Activated CD4-positive, alpha-beta T cell treated with anti-CD3 and anti-CD28 coated beads, Interleukin-10, Interleukin-2, amounts not matched to agents 100 ng/mL and 50 ng/mL, durations not matched to agents 16 hours and 8 hours (primary cell): ENCODE measurements around the gene TTLL4.
"Not testable (repeated sequence)": the region's sequence is repeated elsewhere in the genome, so short reads cannot be mapped to it uniquely, and the experiment has no call there.

ENCODE experiments used
- DNase-seq: peaks from one replicate; pipeline ENCODE4 v3.0.0-alpha.2; 2020

TTLL4 gene

DNA sequence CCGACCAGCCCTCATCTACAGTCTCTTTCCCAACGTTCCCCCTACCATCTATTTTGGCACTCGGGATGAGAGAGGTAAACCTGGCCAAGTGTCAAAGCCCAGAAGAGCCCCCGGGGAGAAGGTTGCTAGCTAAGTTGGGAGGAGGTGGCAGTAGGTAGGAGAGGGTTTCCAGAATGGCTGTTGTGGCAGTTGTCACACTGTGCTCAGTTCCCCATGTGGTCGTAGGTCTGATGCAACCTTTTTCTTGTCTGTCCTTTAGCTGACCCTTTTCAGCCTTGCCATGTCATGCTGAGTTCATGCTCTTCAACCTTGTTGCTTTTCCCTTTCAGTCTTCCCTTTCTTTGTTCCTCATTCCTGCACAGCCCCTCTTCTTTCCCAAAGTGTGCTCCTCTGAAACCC is 34.5 kb downstream of the TTLL4 start:
- DNase-seq, result no peak

DNA sequence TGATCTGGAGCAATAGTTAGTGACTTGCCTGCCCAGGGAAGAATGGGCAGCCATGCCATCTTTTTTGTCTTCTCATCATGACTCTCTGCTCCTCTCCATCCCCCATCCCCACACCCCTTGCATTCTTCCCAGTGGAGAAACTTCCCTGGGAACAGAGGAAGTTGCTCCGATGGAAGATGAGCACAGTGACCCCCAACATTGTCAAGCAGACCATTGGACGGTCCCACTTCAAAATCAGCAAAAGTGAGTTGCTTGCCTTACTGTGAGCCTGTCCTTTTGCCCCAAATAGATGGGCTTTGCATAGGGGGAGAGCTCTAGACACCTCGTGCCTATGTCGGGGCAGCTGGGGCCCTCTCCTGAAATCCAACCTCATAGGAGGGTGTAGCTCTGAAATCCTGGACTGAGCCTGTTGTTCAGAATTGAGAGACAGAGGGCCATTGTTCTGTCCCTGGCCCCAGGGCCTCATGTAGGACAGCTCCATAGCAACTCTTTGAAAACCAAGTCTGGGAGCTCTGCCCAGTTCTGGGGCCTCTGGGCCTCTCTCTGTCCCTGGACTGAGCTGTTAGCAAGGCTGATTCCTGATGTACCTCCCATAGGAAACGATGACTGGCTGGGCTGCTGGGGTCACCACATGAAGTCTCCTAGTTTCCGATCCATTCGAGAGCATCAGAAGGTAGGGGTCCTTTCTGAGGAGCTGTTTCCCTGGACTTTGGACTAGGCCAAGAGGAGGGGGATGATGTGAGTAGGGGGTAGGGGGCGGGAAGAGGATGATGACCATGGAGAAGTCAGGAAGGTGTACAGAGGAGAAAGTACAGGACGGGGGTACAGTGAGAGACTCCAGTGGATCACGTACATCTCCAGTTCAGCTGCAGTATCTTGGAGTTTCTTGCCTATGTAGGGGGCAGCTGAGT is 35.2 kb downstream of the TTLL4 start:
- no peak for DNase-seq

DNA sequence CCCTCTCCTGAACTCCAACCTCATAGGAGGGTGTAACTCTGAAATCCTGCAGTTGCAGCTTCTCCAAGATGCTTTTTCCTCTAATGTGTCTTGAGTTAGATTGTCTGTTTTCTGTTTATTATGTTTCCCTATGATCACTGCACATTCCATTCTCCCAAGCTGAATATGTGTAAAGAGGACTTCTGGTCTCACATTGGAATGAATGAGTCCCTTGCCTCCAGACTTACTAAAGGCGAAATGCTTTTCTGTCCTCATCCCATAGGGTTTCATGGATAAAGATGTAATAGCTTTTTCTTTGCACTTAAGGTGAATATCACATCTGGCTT is 35.8 kb downstream of the TTLL4 start:
- DNase-seq, result no peak

DNA sequence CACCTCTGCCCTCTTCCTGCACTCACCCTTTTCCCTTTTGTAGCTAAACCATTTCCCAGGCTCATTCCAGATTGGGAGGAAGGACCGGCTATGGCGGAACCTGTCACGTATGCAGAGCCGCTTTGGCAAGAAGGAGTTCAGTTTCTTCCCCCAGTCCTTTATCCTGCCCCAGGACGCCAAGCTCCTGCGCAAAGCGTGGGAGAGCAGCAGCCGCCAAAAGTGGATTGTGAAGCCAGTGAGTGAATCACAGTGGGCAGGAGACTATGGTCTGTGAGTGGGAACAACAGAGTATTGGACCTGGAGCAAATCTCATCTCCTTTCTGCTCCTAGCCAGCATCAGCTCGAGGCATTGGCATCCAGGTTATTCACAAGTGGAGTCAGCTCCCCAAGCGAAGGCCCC is 36.3 kb downstream of the TTLL4 start:
- DNase-seq, result no peak

- DNase-seq, result no peak
Observed at GRCh38 chr2:218748741-218749441, 38.3 kb downstream of the TTLL4 start.

DNA sequence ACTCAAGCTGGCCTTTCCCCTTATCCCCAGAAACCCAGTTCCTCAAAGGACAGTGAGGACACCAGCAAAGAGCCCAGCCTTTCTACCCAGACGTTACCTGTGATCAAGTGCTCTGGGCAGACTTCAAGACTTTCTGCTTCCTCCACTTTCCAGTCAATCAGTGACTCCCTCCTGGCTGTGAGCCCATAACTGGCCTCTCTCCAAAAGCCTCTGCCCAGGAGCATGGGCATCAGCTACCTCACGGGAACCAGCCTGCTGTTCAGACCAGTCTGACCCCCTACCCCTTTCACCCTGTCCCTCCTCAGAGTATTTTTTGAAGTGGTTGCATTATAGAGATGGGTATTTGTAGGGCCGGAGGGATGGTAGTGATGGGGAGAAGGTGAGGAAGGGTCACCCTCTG is 43.6 kb downstream of the TTLL4 start:
- no peak for DNase-seq

GRCh38 chr2:218754781-218755180 is 44.1 kb downstream of the TTLL4 start:
- DNase-seq, result no peak

DNA sequence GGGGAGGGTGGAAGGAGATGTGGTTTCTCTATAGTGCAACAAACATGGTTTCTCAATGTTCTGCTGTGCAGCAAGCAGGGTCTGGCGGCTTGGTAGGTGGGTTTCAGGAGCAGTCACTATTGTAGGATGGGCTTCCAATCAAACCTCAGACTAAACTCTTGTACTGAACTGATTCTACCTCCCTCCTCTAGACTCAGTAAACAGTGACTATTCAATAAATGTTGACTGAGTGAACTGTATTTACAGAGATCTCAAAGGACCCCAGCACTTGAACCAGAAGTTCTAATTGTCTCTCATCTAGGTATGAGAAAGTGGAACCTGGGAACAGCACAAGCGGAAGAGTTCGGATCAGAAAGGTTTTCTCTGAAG is 44.5 kb downstream of the TTLL4 start:
- no peak for DNase-seq

- no peak for DNase-seq
Observed at GRCh38 chr2:218755567-218756404, 45.2 kb downstream of the TTLL4 start.

DNA sequence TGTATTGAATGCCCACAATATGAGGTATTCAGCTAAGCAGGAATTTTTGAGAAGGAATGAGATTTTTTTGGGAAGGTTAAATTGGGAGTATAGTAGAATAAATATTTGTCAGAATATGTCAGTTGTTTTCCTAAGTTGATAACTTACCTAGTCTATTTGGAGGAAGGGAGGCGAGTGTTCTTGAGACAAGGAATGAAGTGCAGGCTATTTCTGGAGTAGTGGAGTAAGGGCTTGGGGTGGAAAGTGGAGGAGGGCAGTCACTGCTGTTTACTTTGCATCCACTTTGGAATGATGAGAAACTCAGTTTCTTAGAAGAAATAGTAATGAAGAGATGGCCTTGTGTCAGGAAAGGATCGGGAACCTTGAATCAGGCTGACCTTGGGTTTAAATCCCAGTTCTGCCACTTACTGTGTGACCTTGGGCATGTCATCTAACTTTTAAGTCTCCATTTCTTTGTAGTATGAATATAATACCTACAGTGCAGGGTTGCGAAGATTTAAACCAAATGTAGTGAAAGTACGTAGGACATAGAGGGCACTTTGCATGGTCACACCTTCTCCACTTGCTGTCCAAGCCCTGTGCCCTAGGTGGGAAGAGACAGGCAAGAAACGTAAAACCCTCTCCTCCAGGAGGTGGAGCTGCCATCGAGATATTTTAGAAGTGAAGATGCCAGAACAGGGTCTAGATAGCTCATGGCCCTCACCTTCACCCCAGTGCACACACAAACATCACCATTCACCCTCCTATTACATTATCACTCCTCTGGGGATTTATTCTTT is 46.2 kb downstream of the TTLL4 start:
- DNase-seq, result no peak

GRCh38 chr2:218761795-218762194 is 51.2 kb downstream of the TTLL4 start:
- no peak for DNase-seq

GRCh38 chr2:218772759-218773158 is 62.1 kb downstream of the TTLL4 start:
- DNase-seq, result not testable (repeated sequence)

GRCh38 chr2:218773881-218774280 is 63.2 kb downstream of the TTLL4 start:
- no peak for DNase-seq

DNA sequence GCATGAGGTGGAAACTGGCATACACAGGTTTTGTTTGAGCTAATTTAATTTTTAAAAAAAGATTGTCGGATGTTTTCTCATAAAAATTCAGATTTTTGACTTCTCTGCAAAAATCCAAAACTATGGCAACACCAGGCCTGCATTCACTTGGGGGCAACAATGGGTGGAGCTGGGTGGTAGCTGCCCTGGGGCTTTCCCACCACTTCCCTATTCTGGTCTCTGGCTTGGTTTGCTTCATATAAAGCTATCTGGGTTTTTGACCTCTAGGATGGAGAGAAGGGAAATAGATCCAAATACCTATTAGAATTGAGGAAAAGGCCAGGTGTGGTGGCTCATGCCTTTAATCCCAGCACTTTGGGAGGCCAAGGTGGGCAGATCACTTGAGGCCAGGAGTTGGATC is 65.9 kb downstream of the TTLL4 start:
- no peak for DNase-seq

GRCh38 chr2:218777276-218777990 is 66.8 kb downstream of the TTLL4 start:
- DNase-seq, result no peak

- peak; percentile 11 for DNase-seq
Observed at GRCh38 chr2:218780046-218780445, 69.4 kb downstream of the TTLL4 start.

DNA sequence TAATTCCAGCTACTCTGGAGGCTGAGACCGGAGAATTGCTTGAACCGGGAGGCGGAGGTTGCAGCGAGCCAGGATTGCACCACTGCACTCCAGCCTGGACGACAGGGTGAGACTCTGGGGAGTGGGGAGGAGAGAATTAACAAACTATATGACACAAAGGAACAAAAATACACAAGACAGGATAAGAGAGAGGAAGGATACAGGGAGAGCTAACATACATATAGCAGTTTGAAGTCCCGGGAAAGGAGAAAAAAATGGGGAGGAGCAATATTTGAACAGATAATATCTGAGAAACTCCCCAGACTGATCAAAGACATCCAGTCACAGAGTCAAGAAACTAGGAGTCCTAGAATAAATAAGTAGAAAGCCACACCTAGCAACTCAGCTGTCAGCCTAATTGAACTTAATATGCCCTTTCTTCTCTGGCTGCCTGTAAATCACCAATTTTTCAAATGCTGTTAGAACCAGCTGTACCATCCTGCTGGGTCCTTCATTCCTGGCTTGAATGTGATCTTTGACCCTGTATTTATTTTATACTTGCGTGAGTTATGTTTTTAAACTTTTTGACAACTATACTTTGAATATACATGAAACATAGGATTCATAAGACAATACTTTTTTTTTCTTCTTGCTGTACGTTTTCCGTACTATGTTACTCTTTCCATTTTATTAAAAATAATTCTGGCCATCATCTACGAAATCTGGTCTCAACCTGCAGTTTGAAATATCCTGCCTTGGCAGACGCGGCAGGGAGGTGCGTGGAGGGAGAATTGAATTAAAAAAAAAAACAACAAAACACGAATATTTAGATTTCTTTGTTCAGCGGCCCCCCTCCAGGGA is 70.4 kb downstream of the TTLL4 start:
- no peak for DNase-seq

GRCh38 chr2:218781691-218782527 is 71.3 kb downstream of the TTLL4 start, which contains the start of gene CYP27A1:
CYP27A1 (plus strand) TSS chr2:218782147; CDS start chr2:218782183, 36 bp downstream.
- no peak for DNase-seq

DNA sequence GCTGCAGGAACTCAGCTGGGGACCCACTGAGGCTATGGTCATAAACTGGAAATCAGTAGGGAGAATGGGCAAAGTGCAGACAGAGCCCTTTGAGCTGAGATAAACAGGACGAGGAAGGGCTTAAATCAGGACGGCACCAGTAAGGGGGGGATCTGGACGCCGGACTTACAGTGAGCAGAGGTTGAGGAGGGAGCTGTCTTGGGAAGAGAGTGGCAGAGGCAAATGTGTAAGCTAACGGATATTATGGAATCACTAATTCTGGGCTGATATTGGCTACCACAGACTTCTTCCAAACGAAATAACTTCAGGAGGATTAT is 71.9 kb downstream of the TTLL4 start:
- no peak for DNase-seq

GRCh38 chr2:218783688-218784087 is 73.1 kb downstream of the TTLL4 start:
- no peak for DNase-seq
